Measurements from ENCODE around the gene PITPNC1. TPM values are rescaled to one million over a fixed set of nuclear protein-coding genes. Genes with fewer than 3 reads are reported as not detected.
A peak's percentile ranks its signal among the peaks of the same experiment; 100 is the strongest.

PITPNC1 gene
- total and polyA plus RNA-seq, 2 of the 13 experiments (the other 11 are each of a cell fraction or from before 2014, with no cell fraction given) = 4.1 to 5.7 TPM

DNA sequence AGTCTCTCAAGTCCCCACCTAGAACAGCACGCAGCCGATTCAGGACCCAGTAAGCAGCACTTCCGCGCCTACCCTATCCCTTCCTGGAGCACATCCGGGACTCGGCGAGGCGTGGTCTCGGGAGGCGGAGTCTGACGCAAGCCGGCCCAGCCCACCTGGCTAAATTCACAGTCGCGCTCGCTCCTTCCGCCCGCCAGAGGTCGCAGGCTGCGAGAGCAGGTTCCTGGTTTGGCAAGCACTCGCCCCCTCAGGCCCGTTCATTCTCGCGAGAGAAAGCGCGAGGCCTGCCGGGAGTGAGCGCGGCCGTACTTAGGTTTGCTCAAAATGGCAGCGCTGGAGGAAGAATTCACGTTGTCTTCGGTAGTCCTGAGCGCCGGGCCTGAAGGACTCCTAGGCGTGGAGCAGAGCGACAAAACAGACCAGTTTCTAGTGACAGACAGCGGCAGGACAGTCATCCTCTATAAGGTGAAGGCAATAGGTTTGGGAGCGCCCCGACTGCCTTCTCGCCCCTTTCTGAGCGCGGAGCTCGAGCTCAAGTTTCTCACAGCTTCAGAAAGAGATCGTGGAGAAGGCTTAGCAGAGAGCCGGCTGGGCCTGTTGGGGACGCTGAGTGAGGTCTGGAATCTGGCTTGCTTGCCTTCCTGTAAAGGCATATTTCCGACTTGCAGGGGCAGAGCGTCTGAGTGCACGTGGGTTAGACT, 340.7 kb downstream of the PITPNC1 start, which contains the start of gene NOL11 (continued):
- TF ChIP-seq, protein P1, sequence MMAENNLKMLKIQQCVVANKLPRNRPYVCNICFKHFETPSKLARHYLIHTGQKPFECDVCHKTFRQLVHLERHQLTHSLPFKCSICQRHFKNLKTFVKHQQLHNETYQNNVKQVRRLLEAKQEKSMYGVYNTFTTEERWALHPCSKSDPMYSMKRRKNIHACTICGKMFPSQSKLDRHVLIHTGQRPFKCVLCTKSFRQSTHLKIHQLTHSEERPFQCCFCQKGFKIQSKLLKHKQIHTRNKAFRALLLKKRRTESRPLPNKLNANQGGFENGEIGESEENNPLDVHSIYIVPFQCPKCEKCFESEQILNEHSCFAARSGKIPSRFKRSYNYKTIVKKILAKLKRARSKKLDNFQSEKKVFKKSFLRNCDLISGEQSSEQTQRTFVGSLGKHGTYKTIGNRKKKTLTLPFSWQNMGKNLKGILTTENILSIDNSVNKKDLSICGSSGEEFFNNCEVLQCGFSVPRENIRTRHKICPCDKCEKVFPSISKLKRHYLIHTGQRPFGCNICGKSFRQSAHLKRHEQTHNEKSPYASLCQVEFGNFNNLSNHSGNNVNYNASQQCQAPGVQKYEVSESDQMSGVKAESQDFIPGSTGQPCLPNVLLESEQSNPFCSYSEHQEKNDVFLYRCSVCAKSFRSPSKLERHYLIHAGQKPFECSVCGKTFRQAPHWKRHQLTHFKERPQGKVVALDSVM (CRISPR knock-in tag; IDR thresholded peaks at IDR 0.05) = peak; percentile 82; the same call in 1 of the 2 replicates
- peak; percentile 28 to 39; a peak in 1 of 4 replicates for TF ChIP-seq EP300 (IDR thresholded peaks at IDR 0.05; ENCODE audit: low read depth in 2 of 2, low read length in 2 of 2)
- TF ChIP-seq EP300 (CRISPR knock-in tag; IDR thresholded peaks at IDR 0.05; ENCODE audit: borderline replicate concordance) = peak; percentile 37; the same call in 1 of the 2 replicates
- TF ChIP-seq ZFP90 (CRISPR knock-in tag; IDR thresholded peaks at IDR 0.05; ENCODE audit: borderline replicate concordance) = peak; percentile 96
- TF ChIP-seq ZNF296 (CRISPR knock-in tag; conservative IDR thresholded peaks at IDR 0.05) = no peak
- TF ChIP-seq HIVEP1 (CRISPR knock-in tag; IDR thresholded peaks at IDR 0.05) = peak; percentile 47; the same call in 1 of the 2 replicates
- TF ChIP-seq ZSCAN12 (CRISPR knock-in tag; IDR thresholded peaks at IDR 0.05) = 0 out of 2 replicates have a peak, but pooled peaks have one; percentile 84
- TF ChIP-seq, protein P2, sequence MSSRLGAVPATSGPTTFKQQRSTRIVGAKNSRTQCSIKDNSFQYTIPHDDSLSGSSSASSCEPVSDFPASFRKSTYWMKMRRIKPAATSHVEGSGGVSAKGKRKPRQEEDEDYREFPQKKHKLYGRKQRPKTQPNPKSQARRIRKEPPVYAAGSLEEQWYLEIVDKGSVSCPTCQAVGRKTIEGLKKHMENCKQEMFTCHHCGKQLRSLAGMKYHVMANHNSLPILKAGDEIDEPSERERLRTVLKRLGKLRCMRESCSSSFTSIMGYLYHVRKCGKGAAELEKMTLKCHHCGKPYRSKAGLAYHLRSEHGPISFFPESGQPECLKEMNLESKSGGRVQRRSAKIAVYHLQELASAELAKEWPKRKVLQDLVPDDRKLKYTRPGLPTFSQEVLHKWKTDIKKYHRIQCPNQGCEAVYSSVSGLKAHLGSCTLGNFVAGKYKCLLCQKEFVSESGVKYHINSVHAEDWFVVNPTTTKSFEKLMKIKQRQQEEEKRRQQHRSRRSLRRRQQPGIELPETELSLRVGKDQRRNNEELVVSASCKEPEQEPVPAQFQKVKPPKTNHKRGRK (CRISPR knock-in tag; IDR thresholded peaks at IDR 0.05) = no peak
- no peak for TF ChIP-seq ZNF431 (CRISPR knock-in tag; IDR thresholded peaks at IDR 0.05; ENCODE audit: borderline replicate concordance, low read depth)
- peak; percentile 87 for TF ChIP-seq RBFOX2 (IDR thresholded peaks at IDR 0.05; ENCODE audit: low read depth, low read length)
- TF ChIP-seq, protein P3, sequence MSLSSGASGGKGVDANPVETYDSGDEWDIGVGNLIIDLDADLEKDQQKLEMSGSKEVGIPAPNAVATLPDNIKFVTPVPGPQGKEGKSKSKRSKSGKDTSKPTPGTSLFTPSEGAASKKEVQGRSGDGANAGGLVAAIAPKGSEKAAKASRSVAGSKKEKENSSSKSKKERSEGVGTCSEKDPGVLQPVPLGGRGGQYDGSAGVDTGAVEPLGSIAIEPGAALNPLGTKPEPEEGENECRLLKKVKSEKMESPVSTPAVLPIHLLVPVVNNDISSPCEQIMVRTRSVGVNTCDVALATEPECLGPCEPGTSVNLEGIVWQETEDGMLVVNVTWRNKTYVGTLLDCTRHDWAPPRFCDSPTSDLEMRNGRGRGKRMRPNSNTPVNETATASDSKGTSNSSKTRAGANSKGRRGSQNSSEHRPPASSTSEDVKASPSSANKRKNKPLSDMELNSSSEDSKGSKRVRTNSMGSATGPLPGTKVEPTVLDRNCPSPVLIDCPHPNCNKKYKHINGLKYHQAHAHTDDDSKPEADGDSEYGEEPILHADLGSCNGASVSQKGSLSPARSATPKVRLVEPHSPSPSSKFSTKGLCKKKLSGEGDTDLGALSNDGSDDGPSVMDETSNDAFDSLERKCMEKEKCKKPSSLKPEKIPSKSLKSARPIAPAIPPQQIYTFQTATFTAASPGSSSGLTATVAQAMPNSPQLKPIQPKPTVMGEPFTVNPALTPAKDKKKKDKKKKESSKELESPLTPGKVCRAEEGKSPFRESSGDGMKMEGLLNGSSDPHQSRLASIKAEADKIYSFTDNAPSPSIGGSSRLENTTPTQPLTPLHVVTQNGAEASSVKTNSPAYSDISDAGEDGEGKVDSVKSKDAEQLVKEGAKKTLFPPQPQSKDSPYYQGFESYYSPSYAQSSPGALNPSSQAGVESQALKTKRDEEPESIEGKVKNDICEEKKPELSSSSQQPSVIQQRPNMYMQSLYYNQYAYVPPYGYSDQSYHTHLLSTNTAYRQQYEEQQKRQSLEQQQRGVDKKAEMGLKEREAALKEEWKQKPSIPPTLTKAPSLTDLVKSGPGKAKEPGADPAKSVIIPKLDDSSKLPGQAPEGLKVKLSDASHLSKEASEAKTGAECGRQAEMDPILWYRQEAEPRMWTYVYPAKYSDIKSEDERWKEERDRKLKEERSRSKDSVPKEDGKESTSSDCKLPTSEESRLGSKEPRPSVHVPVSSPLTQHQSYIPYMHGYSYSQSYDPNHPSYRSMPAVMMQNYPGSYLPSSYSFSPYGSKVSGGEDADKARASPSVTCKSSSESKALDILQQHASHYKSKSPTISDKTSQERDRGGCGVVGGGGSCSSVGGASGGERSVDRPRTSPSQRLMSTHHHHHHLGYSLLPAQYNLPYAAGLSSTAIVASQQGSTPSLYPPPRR (CRISPR knock-in tag; IDR thresholded peaks at IDR 0.05; ENCODE audit: borderline replicate concordance) = peak; percentile 87; the same call in 1 of the 2 replicates
- peak; percentile 96 for TF ChIP-seq ZNF781 (CRISPR knock-in tag; IDR thresholded peaks at IDR 0.05; ENCODE audit: borderline replicate concordance, not compliant biosample characterization)
- TF ChIP-seq ATAD3A (CRISPR knock-in tag; IDR thresholded peaks at IDR 0.05) = no peak
- peak; percentile 95 for TF ChIP-seq PHF8 (CRISPR knock-in tag; IDR thresholded peaks at IDR 0.05)
- no peak for TF ChIP-seq TBL1XR1 (IDR thresholded peaks at IDR 0.05; ENCODE audit: borderline replicate concordance, low read length, partially characterized antibody)
- TF ChIP-seq ZNF136 (CRISPR knock-in tag; IDR thresholded peaks at IDR 0.05; ENCODE audit: low read depth) = peak; percentile 87; the same call in 1 of the 2 replicates
- peak; percentile 49; the same call in 1 of the 2 replicates for TF ChIP-seq RARA (CRISPR knock-in tag; IDR thresholded peaks at IDR 0.05)
